ENCODE data around the gene SPACA6. TPM values are rescaled to one million over a fixed set of nuclear protein-coding genes. Genes with fewer than 3 reads are reported as not detected.
"Not testable (repeated sequence)": the region's sequence is repeated elsewhere in the genome, so short reads cannot be mapped to it uniquely, and the experiment has no call there.

Gene SPACA6
- total RNA-seq, 2 donors from 2014 or later, result 24.6 to 47.7 TPM

DNA sequence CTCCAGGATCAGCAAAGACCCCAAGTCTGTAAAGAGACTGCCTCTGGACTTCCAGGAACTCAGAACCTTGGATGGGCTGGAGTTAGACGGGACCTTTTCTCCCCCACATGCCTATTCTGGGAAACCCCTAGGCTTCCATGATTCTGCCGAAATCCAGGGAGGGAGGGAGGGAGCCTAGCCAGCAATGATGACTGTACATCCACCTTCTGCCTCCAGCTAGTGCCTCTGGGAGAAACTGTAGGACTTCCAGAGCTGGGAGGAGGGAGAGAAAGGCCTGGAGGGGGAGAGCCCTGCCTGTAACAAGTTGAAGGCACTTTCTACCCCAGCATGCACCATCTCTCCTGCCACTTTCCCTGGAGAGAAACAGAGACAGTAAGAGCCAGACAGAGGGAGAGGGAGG lies 36.7 kb downstream of the SPACA6 start:
- no peak for TF ChIP-seq POLR2A (IDR thresholded peaks at IDR 0.05)
- no peak for TF ChIP-seq CTCF (IDR thresholded peaks at IDR 0.05)
- no peak for TF ChIP-seq POLR2AphosphoS5 (IDR thresholded peaks at IDR 0.05)
- no peaks in the 10 kb centered on the region for H3K4me1 ChIP-seq (replicated peaks)
- no peaks in the 10 kb centered on the region for H3K9me3 ChIP-seq
- peaks cover 2% of the 10 kb centered on the region for H3K27me3 ChIP-seq (replicated peaks; ENCODE audit: insufficient read depth)
- H3K4me3 ChIP-seq, result no peak overlapping the region
- H3K27ac ChIP-seq, result no peak overlapping the region
- WGBS, result 67% methylated on average over 2 of the region's 2 CpGs
- intact Hi-C loops (cut with DNase I), result no loop called here
- DNase-seq (ENCODE audit: low spot score), result no peak
- H3K36me3 ChIP-seq, result no peaks in the 10 kb centered on the region

DNA sequence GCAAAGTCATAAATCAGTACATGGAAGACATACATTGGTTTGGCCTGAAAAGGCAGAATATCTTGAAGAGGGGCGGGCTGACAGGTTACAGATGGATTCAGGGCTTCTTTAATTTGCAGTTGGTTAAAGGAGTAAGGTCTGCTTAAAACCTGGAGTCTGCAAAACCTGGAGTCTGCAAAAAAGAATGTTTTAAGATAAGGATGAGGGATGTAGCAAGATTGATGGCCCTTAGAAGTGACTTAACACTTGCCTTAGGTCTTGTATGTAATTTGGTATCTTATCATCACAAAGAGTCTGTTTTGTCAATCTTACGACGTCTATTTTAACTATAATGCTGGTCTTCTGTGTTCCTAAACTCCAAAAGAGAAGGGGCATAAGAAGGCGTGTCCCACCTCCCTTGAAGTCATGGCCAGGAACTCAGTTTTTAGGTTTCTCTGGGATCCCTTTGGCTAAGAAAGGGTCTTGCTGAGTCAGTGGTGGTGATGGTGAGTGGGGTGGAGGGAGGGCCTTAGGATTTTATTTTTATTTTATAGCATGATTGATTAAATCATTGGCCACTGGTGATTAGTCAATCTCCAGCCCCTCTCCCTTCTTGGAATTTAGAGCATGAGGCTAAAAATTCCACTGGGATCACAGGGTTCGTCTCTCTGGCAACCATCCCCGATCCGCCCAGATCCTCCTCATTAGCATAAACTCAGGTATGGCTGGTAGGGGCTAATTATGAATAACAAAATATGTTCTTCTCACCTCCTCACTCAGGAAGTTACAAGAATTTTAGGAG lies 40.8 kb downstream of the SPACA6 start:
- Histone ChIP-seq H3K4me1 (replicated peaks) (no peaks in the 10 kb centered on the region), H3K27ac (no peak overlapping the region), H3K4me3 (no peak overlapping the region), H3K9me3 (no peaks in the 10 kb centered on the region), H3K27me3 (replicated peaks; ENCODE audit: insufficient read depth) (no peaks in the 10 kb centered on the region), H3K36me3 (no peaks in the 10 kb centered on the region)
- intact Hi-C loops (cut with DNase I), result no loop called here
- 67% methylated on average over 7 of the region's 7 CpGs for WGBS
- no peak for DNase-seq (ENCODE audit: low spot score)
- TF ChIP-seq CTCF (IDR thresholded peaks at IDR 0.05), result no peak
- TF ChIP-seq POLR2AphosphoS5 (IDR thresholded peaks at IDR 0.05), result no peak
- TF ChIP-seq POLR2A (IDR thresholded peaks at IDR 0.05), result no peak

- Histone ChIP-seq H3K27me3 (replicated peaks; ENCODE audit: insufficient read depth) (no peaks in the 10 kb centered on the region), H3K4me1 (replicated peaks) (no peaks in the 10 kb centered on the region), H3K27ac (no peak overlapping the region), H3K4me3 (no peak overlapping the region), H3K9me3 (no peaks in the 10 kb centered on the region), H3K36me3 (no peaks in the 10 kb centered on the region)
- intact Hi-C loops (cut with DNase I), result no loop called here
- TF ChIP-seq CTCF (IDR thresholded peaks at IDR 0.05) (no peak), POLR2AphosphoS5 (IDR thresholded peaks at IDR 0.05) (no peak)
- DNase-seq (ENCODE audit: low spot score), result no peak
- 84% methylated on average over 10 of the region's 10 CpGs for WGBS
These were observed 42.8 kb downstream of the SPACA6 start for GRCh38 chr19:51735759-51736449.

- Histone ChIP-seq H3K36me3 (no peaks in the 10 kb centered on the region), H3K27me3 (replicated peaks; ENCODE audit: insufficient read depth) (no peaks in the 10 kb centered on the region), H3K4me1 (replicated peaks) (no peaks in the 10 kb centered on the region), H3K9me3 (no peaks in the 10 kb centered on the region), H3K4me3 (no peak overlapping the region), H3K27ac (no peak overlapping the region)
- DNase-seq (ENCODE audit: low spot score), result no peak
- TF ChIP-seq POLR2A (IDR thresholded peaks at IDR 0.05), result no peak
- TF ChIP-seq CTCF (IDR thresholded peaks at IDR 0.05), result no peak
- no peak for TF ChIP-seq POLR2AphosphoS5 (IDR thresholded peaks at IDR 0.05)
- intact Hi-C loops (cut with DNase I), result no loop called here
- WGBS, result 92% methylated on average over 3 of the region's 3 CpGs
These were observed 44.3 kb downstream of the SPACA6 start for GRCh38 chr19:51737389-51737788.

GRCh38 chr19:51737924-51738323 lies 44.8 kb downstream of the SPACA6 start:
- H3K27me3 ChIP-seq (replicated peaks; ENCODE audit: insufficient read depth), result no peaks in the 10 kb centered on the region
- intact Hi-C loops (cut with DNase I), result no loop called here
- 55% methylated on average over 2 of the region's 2 CpGs for WGBS
- H3K9me3 ChIP-seq, result no peaks in the 10 kb centered on the region
- TF ChIP-seq POLR2A (IDR thresholded peaks at IDR 0.05), result no peak
- TF ChIP-seq CTCF (IDR thresholded peaks at IDR 0.05), result no peak
- TF ChIP-seq POLR2AphosphoS5 (IDR thresholded peaks at IDR 0.05), result no peak
- no peak for DNase-seq (ENCODE audit: low spot score)
- no peak overlapping the region for H3K4me3 ChIP-seq
- H3K4me1 ChIP-seq (replicated peaks), result no peaks in the 10 kb centered on the region
- no peaks in the 10 kb centered on the region for H3K36me3 ChIP-seq
- no peak overlapping the region for H3K27ac ChIP-seq

- H3K27me3 ChIP-seq (replicated peaks; ENCODE audit: insufficient read depth); H3K4me3 ChIP-seq; H3K27ac ChIP-seq; intact Hi-C loops (cut with DNase I); H3K9me3 ChIP-seq; H3K36me3 ChIP-seq; DNase-seq (ENCODE audit: low spot score); H3K4me1 ChIP-seq (replicated peaks): not testable (repeated sequence)
- 92% methylated on average over 10 of the region's 10 CpGs for WGBS
These were observed 45.4 kb downstream of the SPACA6 start for GRCh38 chr19:51738523-51738922.

All from prostate gland (tissue), 2 donors.